ENCODE measurements around the gene OPCML. TPM values are rescaled to one million over a fixed set of nuclear protein-coding genes. Genes with fewer than 3 reads are reported as not detected.

OPCML gene
- total RNA-seq, 1 donor from 2014 or later: 1.2 TPM

DNA sequence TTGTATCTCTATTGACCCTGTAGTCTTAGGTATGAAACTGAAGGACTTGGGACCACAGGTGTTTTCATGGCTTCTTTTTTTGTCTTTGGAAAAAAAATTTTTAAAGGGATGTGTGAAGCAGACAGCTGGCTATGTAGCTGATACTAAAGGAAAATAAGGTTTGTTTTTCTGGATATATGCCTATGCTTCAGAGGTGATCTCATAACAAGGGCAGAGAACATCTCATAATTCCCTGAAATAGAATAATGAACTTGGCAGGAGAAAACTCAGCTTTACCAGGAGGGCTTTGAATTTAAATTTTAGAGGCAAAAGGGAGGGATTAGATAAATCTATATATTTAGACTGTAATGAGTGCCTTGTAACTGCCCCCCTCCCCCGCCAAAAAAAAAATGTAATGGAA is 714.9 kb downstream of the OPCML start:
- no peaks in the 10 kb centered on the region for H3K9me3 Mint-ChIP-seq
- H3K4me3 Mint-ChIP-seq: no peak overlapping the region
- peaks cover 30% of the 10 kb centered on the region for H3K4me1 Mint-ChIP-seq
- H3K36me3 Mint-ChIP-seq (ENCODE audit: low read depth): no peaks in the 10 kb centered on the region
- DNase-seq (ENCODE audit: low read depth, low spot score): no peak
- H3K27ac Mint-ChIP-seq (ENCODE audit: unreplicated experiment): no peak overlapping the region
- TF ChIP-seq, protein P1, sequence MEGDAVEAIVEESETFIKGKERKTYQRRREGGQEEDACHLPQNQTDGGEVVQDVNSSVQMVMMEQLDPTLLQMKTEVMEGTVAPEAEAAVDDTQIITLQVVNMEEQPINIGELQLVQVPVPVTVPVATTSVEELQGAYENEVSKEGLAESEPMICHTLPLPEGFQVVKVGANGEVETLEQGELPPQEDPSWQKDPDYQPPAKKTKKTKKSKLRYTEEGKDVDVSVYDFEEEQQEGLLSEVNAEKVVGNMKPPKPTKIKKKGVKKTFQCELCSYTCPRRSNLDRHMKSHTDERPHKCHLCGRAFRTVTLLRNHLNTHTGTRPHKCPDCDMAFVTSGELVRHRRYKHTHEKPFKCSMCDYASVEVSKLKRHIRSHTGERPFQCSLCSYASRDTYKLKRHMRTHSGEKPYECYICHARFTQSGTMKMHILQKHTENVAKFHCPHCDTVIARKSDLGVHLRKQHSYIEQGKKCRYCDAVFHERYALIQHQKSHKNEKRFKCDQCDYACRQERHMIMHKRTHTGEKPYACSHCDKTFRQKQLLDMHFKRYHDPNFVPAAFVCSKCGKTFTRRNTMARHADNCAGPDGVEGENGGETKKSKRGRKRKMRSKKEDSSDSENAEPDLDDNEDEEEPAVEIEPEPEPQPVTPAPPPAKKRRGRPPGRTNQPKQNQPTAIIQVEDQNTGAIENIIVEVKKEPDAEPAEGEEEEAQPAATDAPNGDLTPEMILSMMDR (conservative IDR thresholded peaks at IDR 0.05): no peak
- no peaks in the 10 kb centered on the region for H3K27me3 Mint-ChIP-seq (ENCODE audit: low read depth)

GRCh38 chr11:132814410-132814809 is 717.9 kb downstream of the OPCML start:
- H3K27me3 Mint-ChIP-seq (ENCODE audit: low read depth): no peaks in the 10 kb centered on the region
- no peak for DNase-seq (ENCODE audit: low read depth, low spot score)
- H3K27ac Mint-ChIP-seq (ENCODE audit: unreplicated experiment): no peak overlapping the region
- H3K9me3 Mint-ChIP-seq: no peaks in the 10 kb centered on the region
- TF ChIP-seq, protein P1 (conservative IDR thresholded peaks at IDR 0.05): no peak
- no peak overlapping the region for H3K4me3 Mint-ChIP-seq
- no peaks in the 10 kb centered on the region for H3K36me3 Mint-ChIP-seq (ENCODE audit: low read depth)
- peaks cover 12% of the 10 kb centered on the region for H3K4me1 Mint-ChIP-seq

- H3K4me1 Mint-ChIP-seq: peaks cover 12% of the 10 kb centered on the region
- peaks cover 2% of the 10 kb centered on the region for H3K9me3 Mint-ChIP-seq
- no peak overlapping the region for H3K4me3 Mint-ChIP-seq
- no peaks in the 10 kb centered on the region for H3K36me3 Mint-ChIP-seq (ENCODE audit: low read depth)
- no peaks in the 10 kb centered on the region for H3K27me3 Mint-ChIP-seq (ENCODE audit: low read depth)
- no peak overlapping the region for H3K27ac Mint-ChIP-seq (ENCODE audit: unreplicated experiment)
- no peak for DNase-seq (ENCODE audit: low read depth, low spot score)
- TF ChIP-seq, protein P1 (conservative IDR thresholded peaks at IDR 0.05): no peak
These were observed 720.7 kb downstream of the OPCML start for GRCh38 chr11:132811649-132812048.

DNA sequence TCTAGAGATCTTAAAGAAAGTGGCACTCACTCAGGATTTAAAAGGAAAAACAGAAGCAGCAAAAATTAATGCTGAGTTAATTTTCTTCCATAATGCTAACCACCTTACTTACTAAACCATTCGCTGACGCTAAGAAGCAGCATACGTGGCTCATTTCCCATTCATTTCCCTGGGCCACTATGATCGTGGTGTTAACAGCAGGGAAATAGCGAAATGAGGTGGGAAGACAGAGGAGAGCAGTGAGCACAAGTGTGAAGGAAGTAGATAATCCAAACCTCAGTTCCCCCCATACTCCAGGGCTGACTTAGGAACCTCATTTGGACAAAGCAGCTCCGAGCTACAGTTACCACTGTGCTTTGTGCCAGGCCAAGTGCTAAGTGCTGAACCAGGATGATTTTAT is 723.2 kb downstream of the OPCML start:
- Mint-ChIP-seq H3K4me3 (no peak overlapping the region), H3K27me3 (ENCODE audit: low read depth) (no peaks in the 10 kb centered on the region), H3K9me3 (peaks cover 3% of the 10 kb centered on the region), H3K4me1 (peaks cover 3% of the 10 kb centered on the region), H3K27ac (ENCODE audit: unreplicated experiment) (no peak overlapping the region), H3K36me3 (ENCODE audit: low read depth) (no peaks in the 10 kb centered on the region)
- TF ChIP-seq, protein P1 (conservative IDR thresholded peaks at IDR 0.05): no peak
- DNase-seq (ENCODE audit: low read depth, low spot score): no peak

GRCh38 chr11:132804258-132804657 is 728.0 kb downstream of the OPCML start:
- Mint-ChIP-seq H3K4me1 (no peaks in the 10 kb centered on the region), H3K27ac (ENCODE audit: unreplicated experiment) (no peak overlapping the region), H3K4me3 (no peak overlapping the region), H3K36me3 (ENCODE audit: low read depth) (peaks cover 4% of the 10 kb centered on the region), H3K27me3 (ENCODE audit: low read depth) (no peaks in the 10 kb centered on the region), H3K9me3 (peaks cover 7% of the 10 kb centered on the region)
- no peak for DNase-seq (ENCODE audit: low read depth, low spot score)
- TF ChIP-seq, protein P1 (conservative IDR thresholded peaks at IDR 0.05): no peak

GRCh38 chr11:132803436-132803835 is 728.9 kb downstream of the OPCML start:
- Mint-ChIP-seq H3K4me3 (no peak overlapping the region), H3K27ac (ENCODE audit: unreplicated experiment) (no peak overlapping the region), H3K4me1 (no peaks in the 10 kb centered on the region), H3K27me3 (ENCODE audit: low read depth) (no peaks in the 10 kb centered on the region), H3K36me3 (ENCODE audit: low read depth) (peaks cover 4% of the 10 kb centered on the region), H3K9me3 (peaks cover 10% of the 10 kb centered on the region)
- DNase-seq (ENCODE audit: low read depth, low spot score): no peak
- TF ChIP-seq, protein P1 (conservative IDR thresholded peaks at IDR 0.05): no peak

Measured in neural crest cell (in vitro differentiated cells).